Activated naive CD4-positive, alpha-beta T cell treated with anti-CD3 and anti-CD28 coated beads, Interleukin-2, amount 50 U/mL, for 72 hours (primary cell): ENCODE results near the gene OR8S1. TPM values are rescaled to one million over a fixed set of nuclear protein-coding genes. Genes with fewer than 3 reads are reported as not detected.
A peak's percentile ranks its signal among the peaks of the same experiment; 100 is the strongest.
"Not testable (repeated sequence)": the region's sequence is repeated elsewhere in the genome, so short reads cannot be mapped to it uniquely, and the experiment has no call there.

ENCODE experiments used
- ATAC-seq, 2 donors: fragments of 150-1000 bp; cut with Tn5 transposase; 2 replicates each; pipeline ENCODE4 v1.10.0; 2021; ENCODE audit warnings: mild to moderate bottlenecking in 2 of 2, moderate library complexity in 2 of 2
- DNase-seq, 2 donors: peaks; one replicate each; pipeline ENCODE4 v3.0.0; 2021 to 2022; ENCODE audit warnings: low spot score in 2 of 2
- H3K27ac Mint-ChIP-seq, 2 donors: one replicate each; pipeline ENCODE4 v1.8.0; 2022; ENCODE audit warnings: mild to moderate bottlenecking in 2 of 2, mixed read lengths in 2 of 2
- H3K36me3 Mint-ChIP-seq, 2 donors: one replicate each; pipeline ENCODE4 v1.8.0; 2022; ENCODE audit warnings: mixed read lengths in 2 of 2
- H3K9me3 Mint-ChIP-seq, 2 donors: one replicate each; pipeline ENCODE4 v1.8.0; 2022; ENCODE audit warnings: mixed read lengths in 2 of 2
- total RNA-seq, 2 donors: library from RNA; stranded (reverse); gene quantifications; one replicate each; pipeline ENCODE4 v1.2.3, GENCODE V29; 2022

The OR8S1 gene, protein sequence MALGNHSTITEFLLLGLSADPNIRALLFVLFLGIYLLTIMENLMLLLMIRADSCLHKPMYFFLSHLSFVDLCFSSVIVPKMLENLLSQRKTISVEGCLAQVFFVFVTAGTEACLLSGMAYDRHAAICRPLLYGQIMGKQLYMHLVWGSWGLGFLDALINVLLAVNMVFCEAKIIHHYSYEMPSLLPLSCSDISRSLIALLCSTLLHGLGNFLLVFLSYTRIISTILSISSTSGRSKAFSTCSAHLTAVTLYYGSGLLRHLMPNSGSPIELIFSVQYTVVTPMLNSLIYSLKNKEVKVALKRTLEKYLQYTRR
- total RNA-seq: not detected

DNA sequence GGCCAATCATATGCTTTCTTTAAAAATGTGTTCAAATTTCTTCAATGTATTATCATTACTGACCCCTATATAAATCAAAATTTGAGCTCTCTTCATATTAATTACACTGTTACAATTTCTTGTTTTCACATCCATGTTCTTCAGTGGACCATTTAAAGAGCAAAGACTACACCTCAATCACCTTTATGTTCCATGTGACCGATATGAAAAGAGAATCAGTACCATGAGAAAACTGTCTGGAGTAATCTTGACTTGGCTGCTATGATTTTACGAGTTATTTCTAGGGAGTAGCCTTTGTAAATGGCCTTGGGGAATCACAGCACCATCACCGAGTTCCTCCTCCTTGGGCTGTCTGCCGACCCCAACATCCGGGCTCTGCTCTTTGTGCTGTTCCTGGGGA, at the start of gene OR8S1:
OR8S1 (plus strand) TSS at position 301 of the 400 bp plus-strand sequence; CDS start at position 301, 0 bp downstream.
- Mint-ChIP-seq H3K36me3 (no peaks in the 10 kb centered on the region), H3K9me3 (no peaks in the 10 kb centered on the region), H3K27ac (no peak within 1 kb of the TSS)
- DNase-seq (no peak), ATAC-seq (no peak)

DNA sequence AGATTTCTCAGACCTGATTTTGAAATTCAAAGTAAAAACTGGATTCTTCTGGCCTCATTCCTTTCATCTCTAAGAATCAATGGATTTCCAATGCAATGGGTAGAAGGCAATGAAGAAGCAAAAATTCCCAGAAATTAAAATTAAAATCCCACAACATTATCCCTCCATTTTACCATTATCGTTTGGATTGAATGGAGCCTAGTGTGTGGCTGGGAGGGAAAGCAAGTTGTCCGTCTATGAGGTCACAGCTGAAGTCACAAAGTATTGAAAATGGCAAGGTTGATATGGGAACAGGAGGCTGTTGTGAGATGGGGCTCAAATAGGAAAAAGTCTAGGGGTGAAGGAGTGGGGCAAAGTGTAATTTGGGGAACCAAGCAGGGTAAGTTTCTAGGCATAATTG, 43.2 kb upstream of the OR8S1 start, which contains the start of gene C12orf54:
C12orf54 (plus strand) TSS at position 301 of the 400 bp plus-strand sequence. CDS start 799 bp downstream, outside the sequence.
- DNase-seq (no peak), ATAC-seq (no peak)
- no peaks in the 10 kb centered on the region for H3K36me3 Mint-ChIP-seq
- H3K27ac Mint-ChIP-seq: no peak within 1 kb of the TSS
- peaks cover 0 to 3% of the 10 kb centered on the region in 2 donors for H3K9me3 Mint-ChIP-seq

DNA sequence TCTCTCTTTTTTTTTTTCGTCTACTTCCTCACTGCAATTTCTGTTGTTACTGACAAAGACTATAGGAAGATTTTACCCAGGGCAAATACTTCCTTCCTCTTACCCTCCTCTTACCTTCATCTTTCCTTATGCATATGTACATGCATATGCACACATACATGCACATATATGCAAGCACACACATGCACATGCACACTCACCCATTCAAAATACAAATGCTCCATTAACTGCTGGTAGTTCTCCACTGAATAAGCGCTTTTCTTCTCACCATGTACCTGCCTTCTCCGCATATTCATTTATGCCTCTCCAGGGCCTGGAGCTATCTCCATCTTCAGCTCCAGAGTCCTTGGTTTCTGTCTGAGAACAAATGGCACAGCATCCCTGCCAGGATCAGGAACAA, 42.5 kb upstream of the OR8S1 start:
- H3K9me3 Mint-ChIP-seq: peaks cover 0 to 3% of the 10 kb centered on the region in 2 donors
- ATAC-seq: no peak
- no peaks in the 10 kb centered on the region for H3K36me3 Mint-ChIP-seq
- DNase-seq: no peak
- H3K27ac Mint-ChIP-seq: no peak overlapping the region

DNA sequence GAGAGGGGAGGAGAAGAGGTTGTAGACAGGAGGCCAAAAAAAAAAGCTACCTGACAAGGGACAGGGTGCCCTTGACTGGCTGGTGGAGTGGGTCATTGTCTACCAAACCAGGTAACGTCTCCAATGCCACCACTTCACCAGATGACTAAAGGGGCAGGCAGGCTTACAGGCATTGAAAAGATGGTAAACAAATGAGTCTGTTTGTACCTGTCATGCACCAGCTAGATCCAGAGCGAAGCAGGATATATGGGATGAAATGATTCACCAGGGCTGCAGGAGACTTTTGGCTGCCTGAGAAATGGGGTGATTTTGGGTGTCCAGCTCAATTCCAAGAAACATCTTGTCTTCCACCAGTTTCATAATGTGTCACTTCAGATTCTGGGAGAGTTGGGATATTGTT, 39.2 kb upstream of the OR8S1 start:
- ATAC-seq: no peak
- Mint-ChIP-seq H3K9me3 (no peaks in the 10 kb centered on the region), H3K36me3 (no peaks in the 10 kb centered on the region), H3K27ac (no peak overlapping the region)
- no peak for DNase-seq

DNA sequence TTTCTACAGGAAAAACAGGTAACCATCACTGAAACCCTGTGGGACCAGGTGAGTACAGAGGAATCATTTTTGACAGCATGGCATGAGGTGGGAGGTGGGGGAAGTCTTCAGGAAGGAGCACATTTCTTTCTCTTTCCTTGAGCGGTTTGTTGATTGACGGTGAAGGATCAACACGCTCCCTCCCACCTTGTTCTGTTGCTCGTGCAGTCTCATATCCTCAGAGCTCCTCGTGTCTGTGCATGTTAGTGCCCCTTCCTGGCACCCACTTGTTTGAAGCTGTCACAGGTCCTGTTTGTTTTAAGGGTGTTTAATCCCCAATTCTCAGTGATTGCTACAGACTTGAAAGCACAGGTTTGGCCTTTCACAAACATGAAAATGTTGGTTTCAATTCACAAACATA, 38.8 kb upstream of the OR8S1 start:
- Mint-ChIP-seq H3K9me3 (no peaks in the 10 kb centered on the region), H3K27ac (no peak overlapping the region), H3K36me3 (no peaks in the 10 kb centered on the region)
- no peak for DNase-seq
- no peak for ATAC-seq

DNA sequence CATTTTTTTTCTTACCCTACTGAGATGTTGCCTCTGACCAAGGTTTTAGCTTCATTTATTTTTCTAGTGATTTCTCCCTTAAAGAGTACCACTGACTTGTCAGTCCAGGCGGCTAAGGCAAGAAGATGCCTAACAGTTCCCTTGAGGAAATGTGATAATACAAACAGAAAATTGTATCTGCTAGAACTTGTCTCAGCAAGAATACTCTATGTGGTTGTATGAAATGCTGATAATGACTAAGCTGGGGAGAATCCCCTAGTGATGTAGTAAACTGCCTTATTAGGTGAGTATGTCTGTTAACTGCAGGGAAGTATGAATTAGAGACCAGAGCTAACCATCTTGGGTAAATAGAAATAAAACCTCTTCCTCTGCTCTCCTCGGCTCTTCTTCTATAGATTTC, 36.4 kb upstream of the OR8S1 start:
- Mint-ChIP-seq H3K9me3 (no peaks in the 10 kb centered on the region), H3K27ac (no peak overlapping the region), H3K36me3 (no peaks in the 10 kb centered on the region)
- ATAC-seq: peak; percentile 97 to 100
- DNase-seq: no peak

DNA sequence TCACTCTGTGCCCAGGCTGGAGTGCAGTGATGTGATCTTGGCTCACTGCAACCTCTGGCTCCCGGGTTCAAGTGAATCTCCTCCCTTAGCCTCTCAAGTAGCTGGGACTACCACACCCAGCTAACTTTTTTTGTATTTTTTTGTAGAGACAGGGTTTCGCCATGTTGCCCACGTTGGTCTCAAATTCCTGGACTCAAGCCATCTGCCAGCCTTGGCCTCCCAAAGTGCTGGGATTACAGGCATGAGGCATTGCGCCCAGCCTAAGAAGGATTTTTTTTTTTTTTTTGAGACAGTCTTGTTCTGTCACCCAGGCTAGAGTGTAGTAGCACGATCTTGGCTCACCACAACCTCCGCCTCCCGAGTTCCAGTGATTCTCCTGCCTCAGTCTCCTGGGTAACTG, 36.0 kb upstream of the OR8S1 start:
- H3K27ac Mint-ChIP-seq, DNase-seq, H3K9me3 Mint-ChIP-seq, ATAC-seq, H3K36me3 Mint-ChIP-seq: not testable (repeated sequence)

DNA sequence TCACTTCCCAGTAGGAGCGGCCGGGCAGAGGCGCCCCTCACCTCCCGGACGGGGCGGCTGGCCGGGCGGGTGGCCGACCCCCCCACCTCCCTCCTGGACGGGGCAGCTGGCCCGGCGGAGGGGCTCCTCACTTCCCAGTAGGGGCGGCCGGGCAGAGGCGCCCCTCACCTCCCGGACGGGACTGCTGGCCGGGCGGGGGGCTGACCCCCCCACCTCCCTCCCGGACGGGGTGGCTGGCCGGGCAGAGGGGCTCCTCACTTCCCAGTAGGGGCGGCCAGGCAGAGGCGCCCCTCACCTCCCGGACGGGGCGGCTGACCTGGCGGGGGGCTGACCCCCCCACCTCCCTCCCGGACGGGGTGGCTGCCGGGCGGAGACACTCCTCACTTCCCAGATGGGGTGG, 25.2 kb upstream of the OR8S1 start:
- ATAC-seq, H3K27ac Mint-ChIP-seq, H3K36me3 Mint-ChIP-seq, DNase-seq, H3K9me3 Mint-ChIP-seq: not testable (repeated sequence)

DNA sequence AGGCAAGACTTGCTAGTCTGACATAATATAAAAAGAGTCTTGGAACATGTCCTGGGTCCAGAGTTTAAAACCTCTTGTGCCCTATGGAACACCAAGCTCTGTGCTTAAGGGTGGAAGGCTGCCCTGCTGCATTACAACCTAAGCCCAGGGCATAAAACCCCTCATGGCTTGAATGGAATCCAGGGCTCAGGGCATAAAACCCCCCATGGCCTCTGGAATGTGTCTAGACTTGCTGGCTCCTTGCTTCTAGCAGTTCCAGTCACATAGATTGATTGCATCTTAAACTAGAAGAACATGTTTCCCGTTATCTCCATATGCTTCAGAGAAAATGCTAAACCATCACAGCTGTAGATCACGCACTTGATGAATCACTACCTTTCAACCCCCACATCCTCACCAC, 18.6 kb upstream of the OR8S1 start:
- not testable (repeated sequence) for ATAC-seq, DNase-seq, H3K27ac Mint-ChIP-seq, H3K9me3 Mint-ChIP-seq
- peaks cover 5 to 16% of the 10 kb centered on the region in 2 donors for H3K36me3 Mint-ChIP-seq

DNA sequence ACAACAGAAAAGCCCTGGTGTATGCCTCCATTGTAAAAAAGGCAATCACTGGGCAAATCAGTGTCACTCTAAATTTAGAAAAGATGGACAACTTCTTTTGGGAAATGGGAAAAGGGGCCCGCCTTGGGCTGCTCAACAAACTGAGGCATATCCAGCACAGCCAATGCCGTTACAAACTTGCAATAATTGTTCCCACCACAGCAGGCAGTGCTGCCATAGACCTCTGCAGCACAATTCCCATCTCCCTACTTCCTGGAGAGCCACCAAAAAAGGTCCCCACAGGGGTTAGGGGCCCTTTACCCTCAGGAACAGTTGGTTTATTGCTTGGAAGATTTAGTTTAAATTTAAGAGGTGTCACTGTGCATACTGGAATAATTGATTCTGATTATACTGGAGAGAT, 16.4 kb upstream of the OR8S1 start:
- Mint-ChIP-seq H3K27ac (no peak overlapping the region), H3K9me3 (peaks cover 6 to 7% of the 10 kb centered on the region in 2 donors), H3K36me3 (peaks cover 5 to 16% of the 10 kb centered on the region in 2 donors)
- DNase-seq: no peak
- no peak for ATAC-seq

DNA sequence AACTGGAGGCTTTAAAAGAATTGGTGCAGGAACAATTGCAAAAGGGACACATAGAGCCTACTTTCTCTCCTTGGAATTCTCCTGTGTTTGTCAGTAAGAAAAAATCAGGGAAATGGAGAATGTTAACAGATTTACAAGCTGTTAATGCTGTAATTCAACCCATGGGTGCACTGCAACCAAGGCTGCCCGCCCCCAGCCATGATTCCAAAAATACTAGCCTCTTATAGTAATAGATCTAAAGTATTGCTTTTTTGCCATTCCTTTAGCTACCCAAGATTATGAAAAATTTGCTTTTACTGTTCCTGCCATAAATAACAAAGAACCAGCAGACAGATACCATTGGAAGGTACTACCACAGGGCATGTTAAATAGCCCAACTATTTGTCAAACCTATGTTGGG, 15.3 kb upstream of the OR8S1 start:
- DNase-seq (no peak), ATAC-seq (no peak)
- peaks cover 6 to 14% of the 10 kb centered on the region in 2 donors for H3K9me3 Mint-ChIP-seq
- no peak overlapping the region for H3K27ac Mint-ChIP-seq
- peaks cover 5 to 27% of the 10 kb centered on the region in 2 donors for H3K36me3 Mint-ChIP-seq

DNA sequence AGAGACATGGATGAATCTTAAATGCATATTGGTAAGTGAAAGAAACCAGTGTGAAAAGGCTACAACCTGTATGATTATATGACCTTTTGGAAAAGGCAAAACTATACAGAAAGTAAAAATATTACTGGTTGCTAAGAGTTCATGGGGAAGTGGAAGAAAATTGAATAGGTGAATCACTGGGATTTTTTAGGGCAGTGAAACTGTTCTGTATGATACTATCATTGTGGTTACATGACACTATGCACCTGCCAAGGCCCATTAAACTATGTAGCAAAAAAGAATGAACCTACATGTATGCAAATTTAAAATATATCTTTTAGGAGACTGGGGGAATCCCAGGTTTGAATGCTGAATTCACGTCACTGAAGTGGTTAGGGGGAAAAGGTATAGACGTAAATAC, 12.6 kb upstream of the OR8S1 start:
- peak; percentile 97 to 99 for ATAC-seq
- H3K9me3 Mint-ChIP-seq: peaks cover 6 to 8% of the 10 kb centered on the region in 2 donors
- peak in 1 of 2 donors; percentile 8 for DNase-seq
- H3K36me3 Mint-ChIP-seq: peaks cover 5 to 21% of the 10 kb centered on the region in 2 donors
- H3K27ac Mint-ChIP-seq: peak overlapping the region; percentile 18 to 42

DNA sequence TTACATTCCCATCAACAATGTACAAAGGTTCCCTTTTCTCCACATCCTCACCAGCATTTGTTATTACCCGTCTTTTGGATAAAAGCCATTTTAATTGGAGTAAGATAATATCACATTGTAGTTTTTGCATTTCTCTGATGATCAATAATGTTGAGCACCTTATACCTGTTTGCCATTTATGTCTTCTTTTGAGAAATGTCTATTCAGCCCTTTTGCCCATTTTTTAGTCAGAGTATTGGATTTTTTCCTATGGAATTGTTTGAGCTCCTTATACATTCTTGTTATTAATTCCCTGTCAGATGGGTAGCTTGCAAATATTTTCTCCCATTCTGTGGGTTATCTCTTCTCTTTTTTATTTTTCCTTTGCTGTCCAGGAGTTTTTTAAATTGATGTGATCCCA, 10.7 kb upstream of the OR8S1 start:
- H3K9me3 Mint-ChIP-seq: peaks cover 6 to 8% of the 10 kb centered on the region in 2 donors
- H3K36me3 Mint-ChIP-seq: peaks cover 5 to 21% of the 10 kb centered on the region in 2 donors
- no peak overlapping the region for H3K27ac Mint-ChIP-seq
- no peak for ATAC-seq
- no peak for DNase-seq

DNA sequence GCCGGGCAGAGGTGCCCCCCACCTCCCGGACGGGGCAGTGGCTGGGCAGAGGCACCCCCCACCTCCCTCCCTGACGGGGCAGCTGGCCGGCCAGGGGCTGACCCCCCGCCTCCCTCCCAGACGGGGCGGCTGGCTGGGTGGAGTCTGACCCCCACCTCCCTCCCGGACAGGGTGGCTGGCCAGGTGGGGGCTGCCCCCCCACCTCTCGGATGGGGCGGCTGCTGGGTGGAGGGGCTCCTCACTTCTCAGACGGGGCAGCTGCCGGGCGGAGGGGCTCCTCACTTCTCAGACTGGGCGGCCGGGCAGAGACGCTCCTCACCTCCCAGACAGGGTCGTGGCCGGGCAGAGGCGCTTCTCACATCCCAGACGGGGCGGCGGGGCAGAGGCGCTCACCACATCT, 5.1 kb upstream of the OR8S1 start:
- H3K36me3 Mint-ChIP-seq, H3K27ac Mint-ChIP-seq, H3K9me3 Mint-ChIP-seq, DNase-seq, ATAC-seq: not testable (repeated sequence)

DNA sequence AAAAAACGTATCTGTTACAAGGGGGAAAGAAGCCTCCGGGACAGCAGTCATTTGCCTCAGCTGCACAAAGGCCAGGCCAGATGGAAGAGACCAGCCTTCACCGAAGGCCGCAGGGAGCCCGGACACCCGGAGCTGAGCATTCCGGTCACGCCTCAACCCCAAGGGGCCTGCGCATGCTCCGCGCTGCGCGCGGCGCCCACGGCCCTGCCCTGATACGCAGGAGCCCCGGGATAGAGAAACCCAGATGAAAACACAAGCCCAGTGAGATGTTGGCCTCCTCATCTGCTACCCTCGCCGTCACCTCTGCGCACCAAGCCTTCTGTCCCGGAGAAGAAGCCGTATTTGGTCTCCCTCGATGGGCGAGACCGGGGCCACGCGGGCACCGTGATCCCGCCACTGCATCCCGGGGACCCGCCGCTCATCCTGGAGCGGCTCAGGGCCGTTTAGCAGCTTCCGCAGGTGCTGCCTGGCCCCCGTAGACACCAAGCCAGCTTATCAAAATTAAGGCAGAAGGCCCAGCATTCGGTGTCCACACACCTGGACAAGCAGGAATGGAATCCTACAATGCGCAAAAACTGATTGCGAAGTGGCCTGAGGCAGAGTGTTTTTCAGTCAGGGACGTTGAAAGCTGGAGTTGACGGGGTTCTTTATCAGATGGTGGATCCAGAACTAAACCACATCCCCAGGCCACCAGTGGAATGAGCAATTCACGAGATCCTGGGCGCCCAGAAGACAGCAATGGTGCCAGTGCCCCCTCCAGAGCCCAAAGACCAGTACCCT, 2.6 kb downstream of the OR8S1 start:
- no peak for ATAC-seq

DNA sequence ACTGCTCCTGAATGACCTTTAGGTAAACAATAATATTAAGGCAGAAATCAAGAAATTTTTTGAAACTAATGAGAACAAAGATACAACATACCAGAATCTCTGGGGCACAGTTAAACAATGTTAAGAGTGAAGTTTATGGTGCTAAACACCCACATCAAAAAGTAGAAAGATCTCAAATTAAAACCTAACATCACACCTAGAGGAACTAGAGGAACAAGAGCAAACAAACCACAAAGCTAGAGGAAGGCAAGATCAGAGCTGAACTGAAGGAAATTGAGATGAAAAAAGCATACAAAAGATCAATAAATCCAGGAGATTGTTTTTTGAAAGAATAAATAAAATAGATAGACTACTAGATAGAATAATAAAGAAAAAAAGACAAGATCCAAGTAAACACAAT, 7.2 kb downstream of the OR8S1 start:
- Mint-ChIP-seq H3K36me3 (no peaks in the 10 kb centered on the region), H3K27ac (no peak overlapping the region), H3K9me3 (no peaks in the 10 kb centered on the region)
- ATAC-seq (peak in 1 of 2 donors; percentile 51), DNase-seq (no peak)

More for the DNA sequence above, 2.6 kb downstream of the OR8S1 start:
- no peak overlapping the region for H3K27ac Mint-ChIP-seq
- no peak for DNase-seq
- no peaks in the 10 kb centered on the region for H3K9me3 Mint-ChIP-seq
- H3K36me3 Mint-ChIP-seq: no peaks in the 10 kb centered on the region

DNA sequence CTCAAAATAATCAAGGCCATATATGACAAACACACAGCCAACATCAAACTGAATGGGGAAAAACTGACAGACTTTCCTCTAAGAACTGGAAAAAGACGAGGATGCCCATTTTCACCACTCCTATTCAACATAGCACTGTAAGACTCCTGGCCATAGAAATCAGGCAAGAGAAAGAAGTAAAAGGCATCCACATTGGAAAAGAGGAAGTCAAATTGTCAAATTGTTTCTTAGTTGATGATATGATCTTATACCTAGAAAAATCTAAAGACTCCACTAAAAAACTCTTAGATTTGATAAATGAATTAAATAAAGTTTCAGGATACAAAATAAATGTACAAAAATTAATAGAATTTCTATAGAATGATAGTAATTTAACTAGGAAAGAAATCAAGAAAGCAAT, 11.2 kb downstream of the OR8S1 start:
- Mint-ChIP-seq H3K9me3 (no peaks in the 10 kb centered on the region), H3K27ac (no peak overlapping the region), H3K36me3 (no peaks in the 10 kb centered on the region)
- no peak for ATAC-seq
- no peak for DNase-seq
